ENCODE data around the gene OR11L1. TPM values are rescaled to one million over a fixed set of nuclear protein-coding genes. Genes with fewer than 3 reads are reported as not detected.

Gene OR11L1, protein sequence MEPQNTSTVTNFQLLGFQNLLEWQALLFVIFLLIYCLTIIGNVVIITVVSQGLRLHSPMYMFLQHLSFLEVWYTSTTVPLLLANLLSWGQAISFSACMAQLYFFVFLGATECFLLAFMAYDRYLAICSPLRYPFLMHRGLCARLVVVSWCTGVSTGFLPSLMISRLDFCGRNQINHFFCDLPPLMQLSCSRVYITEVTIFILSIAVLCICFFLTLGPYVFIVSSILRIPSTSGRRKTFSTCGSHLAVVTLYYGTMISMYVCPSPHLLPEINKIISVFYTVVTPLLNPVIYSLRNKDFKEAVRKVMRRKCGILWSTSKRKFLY
- total RNA-seq = not detected in 2 replicates
- long read RNA-seq = 0 reads

DNA sequence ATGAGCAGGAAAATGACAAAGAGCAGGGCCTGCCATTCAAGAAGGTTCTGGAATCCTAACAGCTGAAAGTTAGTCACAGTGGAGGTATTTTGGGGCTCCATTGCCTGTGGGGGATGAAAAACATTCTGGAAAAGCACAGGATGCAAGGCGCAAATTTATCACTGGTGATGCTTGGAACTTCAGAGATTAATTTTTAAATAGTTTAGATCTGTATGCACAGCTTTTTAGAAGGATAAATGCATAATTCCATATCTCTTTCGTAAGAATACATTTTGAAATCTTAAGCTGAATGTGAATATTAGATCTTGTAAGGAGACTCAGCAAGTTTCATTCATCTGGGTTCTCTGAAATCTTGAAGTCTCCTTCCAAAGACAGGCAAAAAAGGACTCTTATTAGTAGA is at the start of gene OR11L1:
TSS of gene OR11L1 (minus strand) at position 101 of the 400 bp plus-strand sequence. CDS start at position 101, 0 bp downstream.
- H3K36me3 Mint-ChIP-seq (ENCODE audit: insufficient read depth) = no peaks in the 10 kb centered on the region
- no peaks in the 10 kb centered on the region for H3K4me1 Mint-ChIP-seq (ENCODE audit: low read depth)
- peaks cover 7% of the 10 kb centered on the region for H3K9me3 Mint-ChIP-seq (ENCODE audit: low read depth)
- H3K4me3 Mint-ChIP-seq (ENCODE audit: low read depth) = no peak within 1 kb of the TSS
- H3K27ac Mint-ChIP-seq = peak within 1 kb of the TSS; percentile 65
- no peak for DNase-seq (ENCODE audit: low spot score, unreplicated experiment)
- TF ChIP-seq, protein P1, sequence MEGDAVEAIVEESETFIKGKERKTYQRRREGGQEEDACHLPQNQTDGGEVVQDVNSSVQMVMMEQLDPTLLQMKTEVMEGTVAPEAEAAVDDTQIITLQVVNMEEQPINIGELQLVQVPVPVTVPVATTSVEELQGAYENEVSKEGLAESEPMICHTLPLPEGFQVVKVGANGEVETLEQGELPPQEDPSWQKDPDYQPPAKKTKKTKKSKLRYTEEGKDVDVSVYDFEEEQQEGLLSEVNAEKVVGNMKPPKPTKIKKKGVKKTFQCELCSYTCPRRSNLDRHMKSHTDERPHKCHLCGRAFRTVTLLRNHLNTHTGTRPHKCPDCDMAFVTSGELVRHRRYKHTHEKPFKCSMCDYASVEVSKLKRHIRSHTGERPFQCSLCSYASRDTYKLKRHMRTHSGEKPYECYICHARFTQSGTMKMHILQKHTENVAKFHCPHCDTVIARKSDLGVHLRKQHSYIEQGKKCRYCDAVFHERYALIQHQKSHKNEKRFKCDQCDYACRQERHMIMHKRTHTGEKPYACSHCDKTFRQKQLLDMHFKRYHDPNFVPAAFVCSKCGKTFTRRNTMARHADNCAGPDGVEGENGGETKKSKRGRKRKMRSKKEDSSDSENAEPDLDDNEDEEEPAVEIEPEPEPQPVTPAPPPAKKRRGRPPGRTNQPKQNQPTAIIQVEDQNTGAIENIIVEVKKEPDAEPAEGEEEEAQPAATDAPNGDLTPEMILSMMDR (IDR thresholded peaks at IDR 0.05; ENCODE audit: unreplicated experiment) = no peak
- no peaks in the 10 kb centered on the region for H3K27me3 Mint-ChIP-seq

DNA sequence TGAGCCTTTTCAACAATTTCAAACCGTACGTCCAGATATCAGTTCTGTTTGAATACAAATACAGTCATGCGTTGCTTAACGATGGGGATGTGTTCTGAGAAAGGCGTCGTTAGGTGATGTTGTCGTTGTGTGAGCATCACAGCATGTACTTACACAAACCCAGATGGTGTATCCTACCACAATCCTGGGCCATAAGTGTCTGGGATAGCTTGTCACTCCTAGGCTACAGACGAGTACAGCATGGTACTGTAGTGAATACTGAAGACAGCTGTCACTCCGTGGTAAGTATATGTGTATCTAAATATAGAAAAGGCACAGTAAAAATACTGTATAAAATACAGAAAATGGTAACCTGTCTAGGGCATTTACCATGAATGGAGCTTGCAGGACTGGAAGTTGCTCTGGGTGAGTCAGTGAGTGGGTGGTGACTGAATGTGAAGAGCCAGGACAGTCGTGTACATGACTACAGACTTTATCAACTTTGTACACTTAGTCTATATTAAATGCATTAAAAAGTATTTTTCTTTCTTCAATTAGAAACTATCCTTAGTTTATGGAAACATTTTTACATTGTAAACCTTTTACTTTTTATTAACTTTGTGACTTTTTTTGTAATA is 43.2 kb upstream of the OR11L1 start:
- Mint-ChIP-seq H3K9me3 (ENCODE audit: low read depth) (no peaks in the 10 kb centered on the region), H3K4me3 (ENCODE audit: low read depth) (no peak overlapping the region), H3K4me1 (ENCODE audit: low read depth) (no peaks in the 10 kb centered on the region), H3K36me3 (ENCODE audit: insufficient read depth) (no peaks in the 10 kb centered on the region), H3K27ac (no peak overlapping the region), H3K27me3 (no peaks in the 10 kb centered on the region)
- no peak for DNase-seq (ENCODE audit: low spot score, unreplicated experiment)
- TF ChIP-seq, protein P1 (IDR thresholded peaks at IDR 0.05; ENCODE audit: unreplicated experiment) = no peak

DNA sequence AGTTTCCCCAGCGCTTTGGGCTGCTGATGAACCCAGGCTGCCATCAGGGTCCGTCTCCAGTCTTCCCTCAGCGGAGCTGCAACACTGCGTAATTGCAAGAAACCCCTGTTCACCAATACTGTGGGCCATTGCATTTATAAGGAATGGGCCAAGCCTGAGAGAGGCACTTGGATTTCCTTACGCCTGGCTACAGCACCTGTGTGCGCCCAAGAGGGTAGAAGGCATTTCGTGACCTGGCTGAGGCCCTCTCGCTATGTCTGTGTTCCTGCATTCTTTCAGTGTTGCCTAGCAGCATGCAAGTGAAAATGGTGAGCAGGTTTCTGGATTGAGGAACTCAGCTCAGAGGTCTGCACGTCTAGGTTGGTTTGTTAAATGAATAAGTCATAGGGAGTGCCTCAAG is 41.6 kb upstream of the OR11L1 start:
- H3K27me3 Mint-ChIP-seq = no peaks in the 10 kb centered on the region
- DNase-seq (ENCODE audit: low spot score, unreplicated experiment) = no peak
- no peak overlapping the region for H3K27ac Mint-ChIP-seq
- no peaks in the 10 kb centered on the region for H3K4me1 Mint-ChIP-seq (ENCODE audit: low read depth)
- H3K4me3 Mint-ChIP-seq (ENCODE audit: low read depth) = no peak overlapping the region
- H3K9me3 Mint-ChIP-seq (ENCODE audit: low read depth) = peaks cover 10% of the 10 kb centered on the region
- TF ChIP-seq, protein P1 (IDR thresholded peaks at IDR 0.05; ENCODE audit: unreplicated experiment) = no peak
- no peaks in the 10 kb centered on the region for H3K36me3 Mint-ChIP-seq (ENCODE audit: insufficient read depth)

DNA sequence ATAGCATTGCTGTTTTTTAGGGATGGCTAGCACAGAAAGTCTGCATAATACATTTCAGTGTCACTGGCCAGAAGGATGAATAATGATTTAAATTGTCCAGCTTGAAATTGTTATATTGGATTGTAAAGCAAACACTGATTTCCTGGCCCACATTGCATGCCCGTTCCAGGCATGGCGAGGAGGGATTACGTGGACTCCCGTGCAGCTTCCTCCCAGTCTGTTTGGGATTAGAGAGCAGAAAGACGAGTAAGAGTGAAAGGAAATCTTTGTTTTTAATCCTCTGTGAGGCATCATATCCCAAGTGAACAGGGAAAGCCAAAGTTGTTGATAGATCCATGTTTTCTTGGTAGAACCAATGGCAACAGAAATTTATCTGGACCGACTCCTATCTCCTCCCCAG is 23.7 kb upstream of the OR11L1 start:
- Mint-ChIP-seq H3K27me3 (no peaks in the 10 kb centered on the region), H3K4me1 (ENCODE audit: low read depth) (no peaks in the 10 kb centered on the region), H3K36me3 (ENCODE audit: insufficient read depth) (no peaks in the 10 kb centered on the region), H3K27ac (no peak overlapping the region), H3K4me3 (ENCODE audit: low read depth) (no peak overlapping the region), H3K9me3 (ENCODE audit: low read depth) (peaks cover 11% of the 10 kb centered on the region)
- TF ChIP-seq, protein P1 (IDR thresholded peaks at IDR 0.05; ENCODE audit: unreplicated experiment) = no peak
- DNase-seq (ENCODE audit: low spot score, unreplicated experiment) = no peak

DNA sequence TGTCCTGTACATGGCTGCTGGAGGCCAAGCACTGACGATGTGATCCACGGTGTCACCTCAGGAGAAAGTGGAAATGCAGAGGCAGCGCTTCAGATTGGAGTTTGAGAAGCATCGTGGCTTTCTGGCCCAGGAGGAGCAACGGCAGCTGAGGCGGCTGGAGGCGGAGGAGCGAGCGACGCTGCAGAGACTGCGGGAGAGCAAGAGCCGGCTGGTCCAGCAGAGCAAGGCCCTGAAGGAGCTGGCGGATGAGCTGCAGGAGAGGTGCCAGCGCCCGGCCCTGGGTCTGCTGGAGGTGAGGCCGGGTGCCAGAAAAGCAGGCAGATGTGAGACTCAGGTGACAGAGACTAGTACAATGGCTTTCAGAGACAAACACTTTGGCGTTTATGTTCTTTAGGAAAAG is 22.9 kb upstream of the OR11L1 start:
- H3K4me1 Mint-ChIP-seq (ENCODE audit: low read depth) = no peaks in the 10 kb centered on the region
- H3K27ac Mint-ChIP-seq = no peak overlapping the region
- no peaks in the 10 kb centered on the region for H3K36me3 Mint-ChIP-seq (ENCODE audit: insufficient read depth)
- DNase-seq (ENCODE audit: low spot score, unreplicated experiment) = no peak
- H3K27me3 Mint-ChIP-seq = no peaks in the 10 kb centered on the region
- no peak overlapping the region for H3K4me3 Mint-ChIP-seq (ENCODE audit: low read depth)
- peaks cover 8% of the 10 kb centered on the region for H3K9me3 Mint-ChIP-seq (ENCODE audit: low read depth)
- TF ChIP-seq, protein P1 (IDR thresholded peaks at IDR 0.05; ENCODE audit: unreplicated experiment) = no peak
